GM12878 (cell line): Measurements from ENCODE around the gene BCKDHB. TPM values are rescaled to one million over a fixed set of nuclear protein-coding genes. Genes with fewer than 3 reads are reported as not detected.

Experiments
- ATAC-seq: fragments of 200-7000 bp; cut with Tn5 transposase; 3 replicates; pipeline ENCODE4 v1.9.1; 2020; ENCODE audit warnings: mild to moderate bottlenecking, moderate library complexity
- BruUV-seq: library from RNA; stranded (reverse); fragments of 400-500 nt; replicated peaks from 2 replicates; lab custom pipeline; 2021; lab: Mats Ljungman, UMichigan
- CTCF ChIA-PET: fragments of 300-600 bp; sonication (Branson Sonifier 250); formaldehyde crosslinking; extraction: SDS; loops from one replicate; lab custom pipeline; 2021; ENCODE audit warnings: inconsistent platforms; lab: Yijun Ruan, JAX
- POLR2A ChIA-PET: fragments of 350-600 bp; formaldehyde crosslinking; extraction: SDS; loops from one replicate; lab custom pipeline; 2021; ENCODE audit warnings: inconsistent platforms; lab: Charles Lee
- RAD21 ChIA-PET: fragments of 300-600 bp; sonication (Branson Sonifier 250); formaldehyde crosslinking; loops from one replicate; lab custom pipeline; 2023; ENCODE audit warnings: antibody characterized with exemption; ENCODE audit not compliant: unreplicated experiment; lab: Charles Lee
- SMC1A ChIA-PET: fragments of 300-600 bp; sonication (Branson Sonifier 250); formaldehyde crosslinking; loops from one replicate; lab custom pipeline; 2023; ENCODE audit not compliant: unreplicated experiment, uncharacterized antibody; lab: Charles Lee
- DNase-seq: peaks from one replicate; pipeline ENCODE4 v3.0.0-alpha.2; 2011; ENCODE audit warnings: low read depth, low spot score
- FAIRE-seq: peaks from 3 replicates; lab custom pipeline; 2011; peaks lifted over from hg19 to GRCh38; lab: Jason Lieb, UNC
- H2AFZ ChIP-seq: 2 replicates; pipeline ENCODE4 v1.6.0; 2011; ENCODE audit warnings: low read depth, low read length, control low read depth; ENCODE audit not compliant: control insufficient read depth
- H3K27ac ChIP-seq: 2 replicates; pipeline ENCODE4 v1.5.1; 2011; ENCODE audit warnings: control low read depth; ENCODE audit not compliant: control insufficient read depth, insufficient read depth
- H3K27me3 ChIP-seq, 2 experiments: replicated peaks in 1 of 2; 2 replicates each; pipeline versions ENCODE4 v1.6.0 to v1.6.1; 2011; ENCODE audit warnings: low read length in 1 of 2; ENCODE audit not compliant: control insufficient read depth in 2 of 2, insufficient read depth in 2 of 2
- H3K36me3 ChIP-seq, 2 experiments: 2 replicates each; pipeline ENCODE4 v1.5.1; 2011; ENCODE audit warnings: low read length in 1 of 2; ENCODE audit not compliant: control insufficient read depth in 2 of 2, insufficient read depth in 2 of 2
- H3K4me1 ChIP-seq: 2 replicates; pipeline ENCODE4 v1.6.1; 2011; ENCODE audit warnings: mild to moderate bottlenecking, low read length, moderate library complexity, mixed read lengths; ENCODE audit not compliant: control insufficient read depth, insufficient read depth
- H3K4me2 ChIP-seq: 2 replicates; pipeline ENCODE4 v1.6.0; 2011; ENCODE audit warnings: control low read depth; ENCODE audit not compliant: control insufficient read depth, insufficient read depth
- H3K4me3 ChIP-seq: fragments of 200-600 bp; sonication (generic); 2 replicates; pipeline ENCODE4 v1.5.1; 2016
- H3K79me2 ChIP-seq: 2 replicates; pipeline ENCODE4 v1.6.0; 2011; ENCODE audit warnings: low read length; ENCODE audit not compliant: control insufficient read depth, insufficient read depth
- H3K9ac ChIP-seq: 2 replicates; pipeline ENCODE4 v1.8.0; 2011; ENCODE audit warnings: low read length, control low read depth, mixed read lengths; ENCODE audit not compliant: control insufficient read depth, insufficient read depth
- H3K9me3 ChIP-seq: replicated peaks from 3 replicates; pipeline ENCODE4 v1.5.1; 2011; ENCODE audit warnings: mild to moderate bottlenecking, low read length; ENCODE audit not compliant: control insufficient read depth, insufficient read depth
- H4K20me1 ChIP-seq: 2 replicates; pipeline ENCODE4 v1.6.0; 2011; ENCODE audit not compliant: control insufficient read depth, insufficient read depth
- CHD2 ChIP-seq: IDR thresholded peaks from 2 replicates; pipeline ENCODE4 v1.6.1; 2011; ENCODE audit warnings: low read depth, low read length, improper control_type of control experiment, borderline replicate concordance
- CTCF ChIP-seq, 3 experiments: IDR thresholded peaks in 2 of 3; conservative IDR thresholded peaks in 1 of 3; 2 replicates each; pipeline ENCODE4 v1.5.1; 2011; ENCODE audit warnings: low read depth in 3 of 3, low read length in 3 of 3, mild to moderate bottlenecking in 3 of 3, control low read depth in 2 of 3, moderate library complexity in 2 of 3, inconsistent platforms in 1 of 3, mixed read lengths in 1 of 3; ENCODE audit not compliant: control insufficient read depth in 2 of 3, insufficient read depth in 1 of 3; ENCODE audit errors: extremely low read depth in 1 of 3
- ESRRA ChIP-seq: IDR thresholded peaks from 2 replicates; pipeline ENCODE4 v1.6.1; 2012; ENCODE audit warnings: mild to moderate bottlenecking, low read length, improper control_type of control experiment
- ETV6 ChIP-seq, 2 experiments: fragments of 450-650 bp in 1 of 2; IDR thresholded peaks in 1 of 2; conservative IDR thresholded peaks in 1 of 2; 2 replicates each; pipeline ENCODE4 v1.6.1; 2014; ENCODE audit warnings: antibody characterized with exemption in 1 of 2, borderline replicate concordance in 1 of 2, low read depth in 1 of 2, mild to moderate bottlenecking in 1 of 2, moderate library complexity in 1 of 2
- GABPA ChIP-seq: IDR thresholded peaks from 2 replicates; pipeline ENCODE4 v1.6.1; 2014; ENCODE audit warnings: antibody characterized with exemption, low read depth, mild to moderate bottlenecking, inconsistent platforms
- JUNB ChIP-seq: IDR thresholded peaks from 2 replicates; pipeline ENCODE4 v1.6.1; 2016; ENCODE audit warnings: antibody characterized with exemption, mild to moderate bottlenecking
- JUND ChIP-seq: IDR thresholded peaks from 2 replicates; pipeline ENCODE4 v1.6.1; 2012; ENCODE audit warnings: low read depth, mild to moderate bottlenecking, low read length, improper control_type of control experiment, moderate library complexity
- NFYB ChIP-seq: IDR thresholded peaks from 2 replicates; pipeline ENCODE4 v1.6.1; 2011; ENCODE audit warnings: low read depth, mild to moderate bottlenecking, low read length, improper control_type of control experiment, moderate library complexity; ENCODE audit not compliant: insufficient read depth
- NR2F1 ChIP-seq: fragments of 450-650 bp; conservative IDR thresholded peaks from 2 replicates; pipeline ENCODE4 v1.6.1; 2017; ENCODE audit warnings: mild to moderate bottlenecking
- PBX3 ChIP-seq: IDR thresholded peaks from 2 replicates; pipeline ENCODE4 v1.6.1; 2011; ENCODE audit warnings: mild to moderate bottlenecking, low read depth, low read length, moderate library complexity; ENCODE audit not compliant: insufficient replicate concordance
- RB1 ChIP-seq: fragments of 450-650 bp; formaldehyde crosslinking; IDR thresholded peaks from 2 replicates; pipeline ENCODE4 v1.6.1; 2017; ENCODE audit warnings: mild to moderate bottlenecking, borderline replicate concordance
- SMAD5 ChIP-seq: IDR thresholded peaks from 2 replicates; pipeline ENCODE4 v1.6.1; 2016; ENCODE audit warnings: antibody characterized with exemption, low read depth
- STAT1 ChIP-seq: fragments of 450-650 bp; conservative IDR thresholded peaks from 2 replicates; pipeline ENCODE4 v1.6.1; 2014; ENCODE audit warnings: antibody characterized with exemption, mild to moderate bottlenecking
- STAT3 ChIP-seq: IDR thresholded peaks from 2 replicates; pipeline ENCODE4 v1.6.1; 2011; ENCODE audit warnings: low read depth, low read length, improper control_type of control experiment
- SUPT20H ChIP-seq: IDR thresholded peaks from 2 replicates; pipeline ENCODE4 v1.6.1; 2011; ENCODE audit warnings: low read depth, mild to moderate bottlenecking, low read length, moderate library complexity, borderline replicate concordance; ENCODE audit not compliant: control insufficient read depth
- TCF12 ChIP-seq: IDR thresholded peaks from 2 replicates; pipeline ENCODE4 v1.6.1; 2011; ENCODE audit warnings: low read depth, mild to moderate bottlenecking, low read length
- WGBS: methylation state at CpG from one replicate; pipeline ENCODE4 v1.1.6; 2016; ENCODE audit warnings: low lambda C conversion rate; ENCODE audit not compliant: insufficient replicate concordance, insufficient coverage; ENCODE audit errors: missing lambda C conversion rate; 5-methylcytosine and 5-hydroxymethylcytosine counted together
- in situ Hi-C: fragments of 300-500 bp; cut with MboI; formaldehyde crosslinking; loops from 9 replicates; pipeline ENCODE4 v1.14.3; 2018; ENCODE audit warnings: mixed read lengths
- intact Hi-C: fragments of 100-400 bp; cut with micrococcal nuclease; formaldehyde crosslinking; loops from one replicate; pipeline ENCODE4 v1.14.2; 2022; ENCODE audit not compliant: unreplicated experiment
- polyA plus RNA-seq, 11 experiments: library from polyadenylated mRNA; depleted of rRNA in 4 of 11; unstranded in 6 of 11; stranded (reverse) in 5 of 11; fragments of >200 nt; fragmentation: Nextera tagmentation in 4 of 11; fragmentation: Illumina TruSeq in 1 of 11; extraction: Ambion mirVana in 4 of 11; extraction: Trizol in 1 of 11; gene quantifications; 1 replicate in 1 of 11; 2 replicates in 10 of 11; pipeline versions ENCODE4 v1.2.1 to v1.2.3, GENCODE V29; 2011 to 2016; ENCODE audit warnings: inconsistent platforms in 2 of 11, missing spikeins in 2 of 11, low read depth in 1 of 11
- total RNA-seq, 4 experiments: library from RNA; depleted of rRNA in 3 of 4; stranded (reverse); fragments of >200 nt in 3 of 4; fragmentation: Illumina TruSeq in 1 of 4; extraction: Trizol in 1 of 4; gene quantifications; 2 replicates each; pipeline versions ENCODE4 v1.2.1 to v1.2.3, GENCODE V29; 2013 to 2021
- TF ChIP-seq, protein P1 (sequence below): IDR thresholded peaks from 2 replicates; pipeline ENCODE4 v1.6.1; 2012; ENCODE audit warnings: low read depth, low read length, improper control_type of control experiment

BCKDHB gene
- total and polyA plus RNA-seq, 10 of the 15 experiments (the other 5 are each of a cell fraction or from before 2014, with no cell fraction given) = 12.9 to 57.1 (median 25.3) TPM

- intact Hi-C loops (no loop called here), in situ Hi-C loops (no loop called here)
- no peak for TF ChIP-seq JUNB
- TF ChIP-seq RB1 = no peak
- TF ChIP-seq STAT3 = no peak
- TF ChIP-seq GABPA = no peak
- no peak for TF ChIP-seq ETV6 (conservative IDR thresholded peaks at IDR 0.05 in 1 of 2, IDR thresholded peaks at IDR 0.05 in 1 of 2; ENCODE audit: borderline replicate concordance in 1 of 2, low read depth in 1 of 2)
- TF ChIP-seq CHD2 = no peak
- TF ChIP-seq, protein P1, sequence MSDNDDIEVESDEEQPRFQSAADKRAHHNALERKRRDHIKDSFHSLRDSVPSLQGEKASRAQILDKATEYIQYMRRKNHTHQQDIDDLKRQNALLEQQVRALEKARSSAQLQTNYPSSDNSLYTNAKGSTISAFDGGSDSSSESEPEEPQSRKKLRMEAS = no peak
- TF ChIP-seq STAT1 = no peak
- no peak for TF ChIP-seq SMAD5
- no peak for TF ChIP-seq ESRRA
- no peak for TF ChIP-seq CTCF (IDR thresholded peaks at IDR 0.05 in 2 of 3, conservative IDR thresholded peaks at IDR 0.05 in 1 of 3; ENCODE audit: control insufficient read depth in 2 of 3, extremely low read depth in 1 of 3, insufficient read depth in 1 of 3, low read depth in 3 of 3, low read length in 3 of 3)
- no peak for TF ChIP-seq PBX3
- TF ChIP-seq JUND = no peak
- no peak for TF ChIP-seq TCF12
- TF ChIP-seq NFYB = no peak
- TF ChIP-seq NR2F1 = no peak
- TF ChIP-seq SUPT20H = no peak
- WGBS = 98% methylated on average over 2 of the region's 2 CpGs
- no peak overlapping the region for H3K4me3 ChIP-seq
- ATAC-seq (no peak), FAIRE-seq (no peak), DNase-seq (no peak)
- H2AFZ ChIP-seq = no peak overlapping the region
- no peak overlapping the region for H3K27ac ChIP-seq
- H3K79me2 ChIP-seq = no peaks in the 10 kb centered on the region
- H3K9me3 ChIP-seq = no peaks in the 10 kb centered on the region
- no peaks in the 10 kb centered on the region for H3K27me3 ChIP-seq
- no peak overlapping the region for H3K9ac ChIP-seq
- ChIA-PET SMC1A (interaction anchor here (0.6 to 1.1 kb wide), 2 partner anchors 10 to 48 kb away, joined by 3 read pairs; no protein-coding TSS in a partner anchor), POLR2A (interaction anchor here (0.7 kb wide), 1 partner anchor 42 kb away, joined by 4 read pairs; no protein-coding TSS in a partner anchor), CTCF (no interaction called here), RAD21 (interaction anchor here (0.7 kb wide), 1 partner anchor 20 kb away, joined by 3 read pairs; no protein-coding TSS in a partner anchor)
- peaks cover 3% of the 10 kb centered on the region; the same call in 1 of the 2 replicates for H3K4me1 ChIP-seq
- no peaks in the 10 kb centered on the region for H4K20me1 ChIP-seq
- no TSS peak for BruUV-seq
- no peak overlapping the region for H3K4me2 ChIP-seq
- H3K36me3 ChIP-seq = no peaks in the 10 kb centered on the region
These were observed 170.4 kb downstream of the BCKDHB start for GRCh38 chr6:80276861-80277260.
